Testis (tissue), 2 donors: Measurements from ENCODE around the gene ANXA2.

Experiments
- CTCF ChIP-seq, 3 experiments: fragments of 450-650 bp in 2 of 3; fragments of 200-600 bp in 1 of 3; sonication (generic) in 1 of 3; IDR thresholded peaks; one replicate each; pipeline ENCODE4 v1.5.1; 2016 to 2019; ENCODE audit warnings: antibody characterized with exemption in 3 of 3, mild to moderate bottlenecking in 2 of 3, moderate library complexity in 1 of 3
- POLR2A ChIP-seq: fragments of 450-650 bp; IDR thresholded peaks from one replicate; pipeline ENCODE4 v1.6.1; 2017; ENCODE audit warnings: antibody characterized with exemption, mild to moderate bottlenecking, moderate library complexity

DNA sequence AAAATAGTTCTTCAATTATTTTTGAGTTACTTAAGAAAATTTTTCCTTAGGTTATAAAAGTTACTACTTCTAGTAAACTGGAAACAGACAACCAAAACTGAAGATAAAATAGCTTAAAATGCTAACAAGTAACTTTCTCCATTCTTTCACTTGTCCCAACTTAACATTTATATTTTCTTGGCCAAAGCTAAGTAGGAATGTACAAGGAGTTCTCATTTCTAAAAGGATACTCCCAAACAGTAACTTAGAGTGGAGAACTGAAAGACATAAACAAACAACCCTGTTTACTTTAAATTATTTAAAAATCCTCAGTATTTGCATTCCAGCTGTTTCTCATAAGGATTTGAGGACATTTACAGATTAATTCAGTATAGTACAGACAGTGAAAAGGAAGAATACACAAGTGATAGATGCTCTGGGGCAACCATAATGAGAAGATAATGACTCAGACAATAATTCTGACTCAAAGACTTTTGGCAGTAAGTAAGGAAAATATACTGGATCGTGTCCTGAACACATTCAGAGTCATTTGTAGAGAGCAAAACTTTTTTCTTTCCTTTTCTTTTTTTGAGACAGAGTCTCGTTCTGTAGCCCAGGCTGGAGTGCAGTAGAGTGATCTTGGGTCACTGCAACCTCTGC is 29.2 kb upstream of the ANXA2 start:
- TF ChIP-seq POLR2A, result no peak
- TF ChIP-seq CTCF (IDR thresholded peaks at IDR 0.05), result no peak
